Stimulated activated CD4-positive, alpha-beta T cell treated with anti-CD3 and anti-CD28 coated beads, Interleukin-1b, Interleukin-23, amount 100 ng/mL, for 1 hour (primary cell): ENCODE data around the gene ERMAP.
"Not testable (repeated sequence)": the region's sequence is repeated elsewhere in the genome, so short reads cannot be mapped to it uniquely, and the experiment has no call there.

Experiments used
- DNase-seq, 2 donors: peaks; one replicate each; pipeline ENCODE4 v3.0.0-alpha.2; 2020; ENCODE audit warnings: low read depth in 2 of 2

The ERMAP gene

GRCh38 chr1:42873108-42873507 lies 56.2 kb downstream of the ERMAP start:
- not testable (repeated sequence) for DNase-seq

- DNase-seq: no peak
Measured at GRCh38 chr1:42873670-42874069, 56.7 kb downstream of the ERMAP start.

GRCh38 chr1:42876009-42876408 lies 59.1 kb downstream of the ERMAP start:
- DNase-seq: no peak

- DNase-seq: no peak
Measured at GRCh38 chr1:42877380-42877779, 60.5 kb downstream of the ERMAP start.

DNA sequence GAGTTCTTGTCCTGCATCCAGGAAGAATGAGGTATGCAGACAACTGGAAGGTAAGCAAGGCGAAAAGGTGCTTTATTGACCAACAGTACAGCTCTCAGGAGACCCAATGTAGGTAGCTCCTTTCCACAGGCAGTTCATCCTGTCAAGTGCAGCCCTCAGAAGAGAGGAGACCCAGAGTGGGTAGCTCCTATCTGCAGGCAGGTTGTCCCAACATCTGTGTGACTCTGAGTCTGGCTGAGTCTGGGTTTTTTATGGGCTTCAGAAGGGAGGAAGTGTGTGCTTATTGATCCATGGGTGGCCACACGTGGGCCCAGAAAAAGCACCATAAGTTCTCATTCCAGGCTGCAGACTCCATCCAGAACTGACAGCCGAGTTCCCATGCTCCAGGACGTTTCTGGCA lies 63.5 kb downstream of the ERMAP start:
- no peak for DNase-seq

DNA sequence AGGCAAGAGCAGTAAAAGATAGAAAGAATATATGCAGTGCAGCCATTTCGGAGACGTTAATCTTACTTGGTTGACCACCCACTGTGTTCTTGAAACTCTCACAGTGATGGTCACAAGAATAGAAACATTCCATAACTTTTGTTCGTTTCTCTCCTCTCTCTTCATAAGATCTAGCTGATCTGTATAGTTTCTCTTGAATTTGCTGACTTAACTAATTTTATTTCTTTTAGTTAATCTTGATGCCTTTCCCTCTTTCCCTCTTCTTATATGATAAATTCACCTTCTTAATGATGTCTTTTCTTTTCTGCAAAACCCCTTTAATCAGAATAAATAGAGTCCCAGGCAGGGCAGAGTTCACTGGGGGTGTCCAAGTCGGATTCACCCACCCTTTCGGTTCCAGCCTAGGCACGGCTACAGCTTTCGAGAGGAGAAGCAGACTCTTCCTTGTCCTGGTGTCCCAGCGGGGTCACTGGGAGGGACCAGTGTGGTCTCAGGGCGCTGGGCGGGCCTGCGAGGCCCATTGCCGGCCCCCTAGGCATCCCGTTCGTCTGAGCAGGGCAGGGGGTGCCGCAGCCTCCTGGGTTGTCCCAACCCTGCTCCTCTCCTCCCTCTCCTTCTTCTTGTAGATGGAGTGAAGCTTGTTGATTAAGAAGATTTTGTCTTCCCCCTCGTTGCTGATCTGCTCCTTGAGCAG lies 69.3 kb downstream of the ERMAP start:
- DNase-seq: no peak

GRCh38 chr1:42886800-42887199 lies 69.9 kb downstream of the ERMAP start:
- no peak for DNase-seq

DNA sequence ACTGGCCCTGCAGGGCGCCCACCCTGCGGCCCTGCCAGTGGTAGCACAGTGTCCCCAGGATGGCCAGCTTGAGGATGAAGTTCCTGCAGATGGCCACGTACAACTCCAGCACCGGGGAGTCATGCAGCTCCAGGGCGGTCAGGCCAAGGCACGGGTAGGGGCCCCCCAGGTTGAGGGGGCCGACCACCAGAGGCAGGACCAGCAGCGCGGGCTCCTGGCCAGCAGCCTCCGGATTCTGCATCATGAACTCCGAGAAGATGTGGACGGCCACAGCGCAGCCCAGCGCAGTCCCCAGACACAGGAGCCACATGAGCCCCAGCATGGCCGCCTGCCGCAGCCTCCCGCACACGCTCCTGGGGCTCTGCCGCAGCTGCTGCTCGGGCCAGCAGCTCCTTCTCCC lies 70.4 kb downstream of the ERMAP start:
- no peak for DNase-seq

- no peak for DNase-seq
Measured at GRCh38 chr1:42888013-42888633, 71.2 kb downstream of the ERMAP start.

DNA sequence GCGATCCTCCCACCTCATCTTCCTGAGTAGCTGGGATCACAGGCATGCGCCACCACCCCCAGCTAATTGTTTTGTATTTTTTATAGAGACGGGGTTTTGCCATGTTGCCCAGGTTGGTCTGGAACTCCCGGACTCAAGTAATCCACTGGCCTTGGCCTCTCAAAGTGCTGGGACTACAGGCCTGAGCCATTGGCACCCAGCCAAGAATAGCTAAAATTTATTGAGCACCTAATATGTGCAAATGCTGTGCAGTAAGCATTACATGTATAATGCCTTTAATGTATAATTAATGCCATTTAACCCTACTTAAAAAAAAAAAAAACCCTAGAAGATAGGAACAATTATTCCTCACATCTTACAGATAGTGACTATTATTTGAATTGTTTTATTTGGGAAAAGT lies 72.3 kb downstream of the ERMAP start:
- DNase-seq: no peak

GRCh38 chr1:42891465-42892138 lies 74.7 kb downstream of the ERMAP start:
- no peak for DNase-seq
